ENCODE measurements around the gene CRYBG2. TPM values are rescaled to one million over a fixed set of nuclear protein-coding genes. Genes with fewer than 3 reads are reported as not detected.

The CRYBG2 gene
- total and polyA plus RNA-seq, 2 of the 13 experiments (the other 11 are each of a cell fraction or from before 2014, with no cell fraction given) = 1.3 to 2.9 TPM

DNA sequence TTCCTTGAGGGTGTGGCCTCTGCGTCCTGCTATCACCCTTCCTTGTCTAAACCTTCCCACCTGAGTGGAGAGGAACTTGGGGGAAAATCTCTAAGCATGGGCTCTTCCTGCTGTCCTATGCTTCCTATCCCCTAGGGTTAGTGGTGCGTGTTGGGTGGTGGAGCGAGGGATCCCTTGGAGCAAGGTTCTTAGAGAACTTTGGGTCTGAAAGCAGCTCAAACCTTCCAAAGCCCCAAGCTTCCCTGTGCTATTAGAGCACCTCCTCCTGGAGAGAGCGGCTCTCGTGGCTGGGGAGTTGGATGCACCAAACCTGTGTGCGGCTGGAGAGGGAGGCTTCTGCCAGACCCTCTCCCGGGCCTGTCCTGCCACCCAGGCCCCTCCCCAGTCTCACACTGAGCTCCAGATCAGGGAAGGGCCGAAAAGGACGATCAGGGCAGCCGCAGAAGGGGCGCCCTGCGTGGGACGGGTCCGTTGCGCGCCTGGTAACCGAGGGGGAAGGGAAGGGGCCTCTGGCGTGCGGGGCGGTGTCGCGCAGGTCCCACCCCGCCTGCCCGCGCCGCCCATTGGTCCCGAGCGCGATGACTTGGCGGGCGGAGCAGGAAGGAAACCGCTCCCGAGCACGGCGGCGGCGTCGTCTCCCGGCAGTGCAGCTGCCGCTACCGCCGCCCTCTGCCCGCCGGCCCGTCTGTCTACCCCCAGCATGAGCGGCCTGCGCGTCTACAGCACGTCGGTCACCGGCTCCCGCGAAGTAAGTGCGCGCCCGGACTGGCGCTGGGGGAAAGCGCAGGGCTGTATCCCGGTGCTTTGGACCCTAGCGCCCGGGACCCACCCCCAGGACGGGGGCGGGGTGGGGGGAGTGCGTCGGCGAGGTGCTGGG, 74.2 kb downstream of the CRYBG2 start, which contains the start of gene SH3BGRL3 (continued):
- TF ChIP-seq ZNF512B (CRISPR knock-in tag; IDR thresholded peaks at IDR 0.05; ENCODE audit: borderline replicate concordance) = 0 out of 2 replicates have a peak, but pooled peaks have one; percentile 57
- no peak for TF ChIP-seq RELA (CRISPR knock-in tag; IDR thresholded peaks at IDR 0.05)
- 0 out of 2 replicates have a peak, but pooled peaks have one; percentile 37 for TF ChIP-seq MIXL1 (CRISPR knock-in tag; IDR thresholded peaks at IDR 0.05)
- no peak; the same call in 1 of the 2 replicates for TF ChIP-seq PCBP1 (IDR thresholded peaks at IDR 0.05; ENCODE audit: borderline replicate concordance, low read depth, low read length)
- peak; percentile 82 for TF ChIP-seq NRL (CRISPR knock-in tag; IDR thresholded peaks at IDR 0.05; ENCODE audit: borderline replicate concordance)
- TF ChIP-seq SMAD3 (CRISPR knock-in tag; IDR thresholded peaks at IDR 0.05) = no peak
- 0 out of 2 replicates have a peak, but pooled peaks have one; percentile 20 for TF ChIP-seq TSC22D2 (CRISPR knock-in tag; IDR thresholded peaks at IDR 0.05; ENCODE audit: borderline replicate concordance)
- TF ChIP-seq NFYC (CRISPR knock-in tag; IDR thresholded peaks at IDR 0.05) = peak; percentile 79
- TF ChIP-seq ZNF382 (CRISPR knock-in tag; IDR thresholded peaks at IDR 0.05; ENCODE audit: borderline replicate concordance) = no peak
- TF ChIP-seq MLLT10 (CRISPR knock-in tag; IDR thresholded peaks at IDR 0.05) = no peak
- no peak for TF ChIP-seq NAIF1 (CRISPR knock-in tag; IDR thresholded peaks at IDR 0.05; ENCODE audit: borderline replicate concordance)
- TF ChIP-seq ZNF737 (CRISPR knock-in tag; IDR thresholded peaks at IDR 0.05; ENCODE audit: borderline replicate concordance) = no peak
- TF ChIP-seq BCLAF1 (IDR thresholded peaks at IDR 0.05) = no peak
- 0 out of 2 replicates have a peak, but pooled peaks have one; percentile 49 for TF ChIP-seq ZNF224 (CRISPR knock-in tag; IDR thresholded peaks at IDR 0.05)
- no peak for TF ChIP-seq JUN (CRISPR knock-in tag; IDR thresholded peaks at IDR 0.05)
- no peak for TF ChIP-seq RARG (CRISPR knock-in tag; IDR thresholded peaks at IDR 0.05; ENCODE audit: low read depth)
- TF ChIP-seq MYNN (CRISPR knock-in tag; IDR thresholded peaks at IDR 0.05; ENCODE audit: low read depth) = no peak
- peak; percentile 44 for TF ChIP-seq SKI (IDR thresholded peaks at IDR 0.05; ENCODE audit: partially characterized antibody)
- TF ChIP-seq, protein P1, sequence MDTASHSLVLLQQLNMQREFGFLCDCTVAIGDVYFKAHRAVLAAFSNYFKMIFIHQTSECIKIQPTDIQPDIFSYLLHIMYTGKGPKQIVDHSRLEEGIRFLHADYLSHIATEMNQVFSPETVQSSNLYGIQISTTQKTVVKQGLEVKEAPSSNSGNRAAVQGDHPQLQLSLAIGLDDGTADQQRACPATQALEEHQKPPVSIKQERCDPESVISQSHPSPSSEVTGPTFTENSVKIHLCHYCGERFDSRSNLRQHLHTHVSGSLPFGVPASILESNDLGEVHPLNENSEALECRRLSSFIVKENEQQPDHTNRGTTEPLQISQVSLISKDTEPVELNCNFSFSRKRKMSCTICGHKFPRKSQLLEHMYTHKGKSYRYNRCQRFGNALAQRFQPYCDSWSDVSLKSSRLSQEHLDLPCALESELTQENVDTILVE (CRISPR knock-in tag; IDR thresholded peaks at IDR 0.05) = no peak
- TF ChIP-seq, protein P2, sequence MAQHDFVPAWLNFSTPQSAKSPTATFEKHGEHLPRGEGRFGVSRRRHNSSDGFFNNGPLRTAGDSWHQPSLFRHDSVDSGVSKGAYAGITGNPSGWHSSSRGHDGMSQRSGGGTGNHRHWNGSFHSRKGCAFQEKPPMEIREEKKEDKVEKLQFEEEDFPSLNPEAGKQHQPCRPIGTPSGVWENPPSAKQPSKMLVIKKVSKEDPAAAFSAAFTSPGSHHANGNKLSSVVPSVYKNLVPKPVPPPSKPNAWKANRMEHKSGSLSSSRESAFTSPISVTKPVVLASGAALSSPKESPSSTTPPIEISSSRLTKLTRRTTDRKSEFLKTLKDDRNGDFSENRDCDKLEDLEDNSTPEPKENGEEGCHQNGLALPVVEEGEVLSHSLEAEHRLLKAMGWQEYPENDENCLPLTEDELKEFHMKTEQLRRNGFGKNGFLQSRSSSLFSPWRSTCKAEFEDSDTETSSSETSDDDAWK (CRISPR knock-in tag; IDR thresholded peaks at IDR 0.05) = no peak
- TF ChIP-seq PITX1 (CRISPR knock-in tag; IDR thresholded peaks at IDR 0.05) = 0 out of 2 replicates have a peak, but pooled peaks have one; percentile 36
- peak; percentile 73 for TF ChIP-seq GATAD1 (CRISPR knock-in tag; IDR thresholded peaks at IDR 0.05)
